Peyer's patch (tissue), 4 donors: ENCODE measurements around the gene HOXA6.

Experiments used
- POLR2A ChIP-seq, 2 donors: fragments of 450-650 bp; IDR thresholded peaks; one replicate each; pipeline ENCODE4 v1.5.1; 2017; ENCODE audit warnings: antibody characterized with exemption in 2 of 2, mild to moderate bottlenecking in 2 of 2, moderate library complexity in 2 of 2
- TF ChIP-seq, protein P1 (sequence below), 6 experiments: fragments of 450-650 bp in 4 of 6; fragments of 200-600 bp in 2 of 6; sonication (generic) in 1 of 6; IDR thresholded peaks; one replicate each; pipeline ENCODE4 v1.5.1; 2017 to 2019; ENCODE audit warnings: antibody characterized with exemption in 6 of 6, mild to moderate bottlenecking in 3 of 6, moderate library complexity in 1 of 6

DNA sequence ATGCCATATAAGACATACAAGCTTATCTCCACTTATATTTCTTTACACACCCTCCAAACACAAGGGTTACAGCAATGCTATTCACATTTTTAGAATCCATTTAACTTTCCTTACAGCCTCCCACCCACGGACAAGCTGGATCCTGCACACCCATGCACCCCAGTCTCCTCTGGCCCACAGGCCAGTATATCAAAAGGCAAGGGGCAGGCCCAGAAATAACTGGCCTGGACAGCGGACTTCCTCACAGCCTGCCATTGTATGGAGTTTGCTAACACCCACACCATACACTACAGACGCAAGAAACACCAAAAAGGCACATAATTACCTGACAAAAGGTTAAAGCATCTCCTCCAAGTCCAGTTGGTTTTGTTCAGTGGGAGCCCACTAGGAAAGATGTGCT lies 29.0 kb downstream of the HOXA6 start:
- TF ChIP-seq, protein P1, sequence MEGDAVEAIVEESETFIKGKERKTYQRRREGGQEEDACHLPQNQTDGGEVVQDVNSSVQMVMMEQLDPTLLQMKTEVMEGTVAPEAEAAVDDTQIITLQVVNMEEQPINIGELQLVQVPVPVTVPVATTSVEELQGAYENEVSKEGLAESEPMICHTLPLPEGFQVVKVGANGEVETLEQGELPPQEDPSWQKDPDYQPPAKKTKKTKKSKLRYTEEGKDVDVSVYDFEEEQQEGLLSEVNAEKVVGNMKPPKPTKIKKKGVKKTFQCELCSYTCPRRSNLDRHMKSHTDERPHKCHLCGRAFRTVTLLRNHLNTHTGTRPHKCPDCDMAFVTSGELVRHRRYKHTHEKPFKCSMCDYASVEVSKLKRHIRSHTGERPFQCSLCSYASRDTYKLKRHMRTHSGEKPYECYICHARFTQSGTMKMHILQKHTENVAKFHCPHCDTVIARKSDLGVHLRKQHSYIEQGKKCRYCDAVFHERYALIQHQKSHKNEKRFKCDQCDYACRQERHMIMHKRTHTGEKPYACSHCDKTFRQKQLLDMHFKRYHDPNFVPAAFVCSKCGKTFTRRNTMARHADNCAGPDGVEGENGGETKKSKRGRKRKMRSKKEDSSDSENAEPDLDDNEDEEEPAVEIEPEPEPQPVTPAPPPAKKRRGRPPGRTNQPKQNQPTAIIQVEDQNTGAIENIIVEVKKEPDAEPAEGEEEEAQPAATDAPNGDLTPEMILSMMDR (IDR thresholded peaks at IDR 0.05): no peak
- TF ChIP-seq POLR2A (IDR thresholded peaks at IDR 0.05): no peak
